ENCODE measurements around the gene XAB2.

Gene XAB2

GRCh38 chr19:7610491-7611240 lies 18.7 kb downstream of the XAB2 start:
- no peak for DNase-seq (ENCODE audit: extremely low spot score)
- CTCF ChIA-PET: interaction anchor here (1.2 kb wide), 1 partner anchor 42 kb away, joined by 4 read pairs; no protein-coding TSS in a partner anchor
- no peak for TF ChIP-seq CTCF (IDR thresholded peaks at IDR 0.05; ENCODE audit: control extremely low read depth, extremely low read depth, low read depth, missing control alignments)
- POLR2A ChIA-PET: no interaction called here

GRCh38 chr19:7607874-7608560 lies 21.3 kb downstream of the XAB2 start:
- no peak for DNase-seq (ENCODE audit: extremely low spot score)
- no peak for TF ChIP-seq CTCF (IDR thresholded peaks at IDR 0.05; ENCODE audit: control extremely low read depth, extremely low read depth, low read depth, missing control alignments)
- ChIA-PET POLR2A (no interaction called here), CTCF (interaction anchor here (0.6 to 1.0 kb wide), 2 partner anchors 39 to 73 kb away, joined by 3 read pairs; partner anchors contain the start of gene TRAPPC5)

GRCh38 chr19:7607212-7607873 lies 22.0 kb downstream of the XAB2 start:
- DNase-seq (ENCODE audit: extremely low spot score): no peak
- no peak for TF ChIP-seq CTCF (IDR thresholded peaks at IDR 0.05; ENCODE audit: control extremely low read depth, extremely low read depth, low read depth, missing control alignments)
- CTCF ChIA-PET: interaction anchor here (1.0 kb wide), 1 partner anchor 39 kb away, joined by 3 read pairs; no protein-coding TSS in a partner anchor
- POLR2A ChIA-PET: no interaction called here

- no peak for TF ChIP-seq CTCF (IDR thresholded peaks at IDR 0.05; ENCODE audit: control extremely low read depth, extremely low read depth, low read depth, missing control alignments)
- POLR2A ChIA-PET: no interaction called here
- CTCF ChIA-PET: interaction anchor here (2.0 kb wide), 1 partner anchor 38 kb away, joined by 10 read pairs; no protein-coding TSS in a partner anchor
- DNase-seq (ENCODE audit: extremely low spot score): no peak
Observed at GRCh38 chr19:7606289-7606688, 23.1 kb downstream of the XAB2 start.

GRCh38 chr19:7605490-7606222 lies 23.7 kb downstream of the XAB2 start:
- ChIA-PET CTCF (interaction anchor here (2.0 kb wide), 1 partner anchor 37 kb away, joined by 10 read pairs; no protein-coding TSS in a partner anchor), POLR2A (no interaction called here)
- DNase-seq (ENCODE audit: extremely low spot score): peak; percentile 47
- no peak for TF ChIP-seq CTCF (IDR thresholded peaks at IDR 0.05; ENCODE audit: control extremely low read depth, extremely low read depth, low read depth, missing control alignments)

- ChIA-PET POLR2A (no interaction called here), CTCF (interaction anchor here (0.9 to 1.0 kb wide), 2 partner anchors 37 to 265 kb away, joined by 3 read pairs; no protein-coding TSS in a partner anchor)
- TF ChIP-seq CTCF (IDR thresholded peaks at IDR 0.05; ENCODE audit: control extremely low read depth, extremely low read depth, low read depth, missing control alignments): no peak
- no peak for DNase-seq (ENCODE audit: extremely low spot score)
Observed at GRCh38 chr19:7603919-7604318, 25.4 kb downstream of the XAB2 start.

Data from GM10248 (cell line).